SU-DHL-6 (cell line): ENCODE measurements around the gene PCYOX1L.

Source experiments
- CTCF ChIP-seq: fragments of 200-600 bp; sonication (generic); IDR thresholded peaks from one replicate; pipeline ENCODE4 v1.5.1; 2017; ENCODE audit warnings: antibody characterized with exemption, mild to moderate bottlenecking, low read length, moderate library complexity; ENCODE audit not compliant: insufficient read depth, poor library complexity, severe bottlenecking
- EZH2phosphoT487 ChIP-seq: fragments of 200-600 bp; sonication (generic), shearing (Covaris generic); conservative IDR thresholded peaks from 2 replicates; pipeline ENCODE4 v1.6.1; 2018; ENCODE audit warnings: mild to moderate bottlenecking, antibody characterized with exemption, low read length, moderate library complexity, mixed read lengths

GRCh38 chr5:149345147-149345891, 12.5 kb upstream of the PCYOX1L start, which contains the start of gene GRPEL2:
- TF ChIP-seq CTCF (no peak), EZH2phosphoT487 (no peak)
